IMR-90 (cell line): ENCODE data around the gene CSF1. TPM values are rescaled to one million over a fixed set of nuclear protein-coding genes. Genes with fewer than 3 reads are reported as not detected.
A peak's percentile ranks its signal among the peaks of the same experiment; 100 is the strongest.

Experiments
- ATAC-seq: fragments of 200-7000 bp; cut with Tn5 transposase; 2 replicates; pipeline ENCODE4 v1.9.1; 2020; ENCODE audit warnings: low read depth, mild to moderate bottlenecking, moderate library complexity
- BruUV-seq: library from RNA; stranded (reverse); fragments of 400-500 nt; replicated peaks from 2 replicates; lab custom pipeline; 2021; lab: Mats Ljungman, UMichigan
- CTCF ChIA-PET: fragments of 300-600 bp; formaldehyde crosslinking; extraction: SDS; loops from one replicate; lab custom pipeline; 2021; ENCODE audit warnings: antibody characterized with exemption; lab: Yijun Ruan, JAX
- POLR2A ChIA-PET: fragments of 300-600 bp; sonication (Branson Sonifier 250); formaldehyde crosslinking; loops from one replicate; lab custom pipeline; 2022; ENCODE audit warnings: antibody characterized with exemption; ENCODE audit not compliant: unreplicated experiment; lab: Charles Lee
- DNase-seq: peaks from one replicate; pipeline ENCODE4 v3.0.0; 2013
- H2AFZ ChIP-seq: replicated peaks from 2 replicates; pipeline ENCODE3; 2013; ENCODE audit warnings: low read length, mild to moderate bottlenecking; ENCODE audit not compliant: poor library complexity
- H2AK5ac ChIP-seq: 2 replicates; pipeline ENCODE4 v1.6.1; 2013; ENCODE audit warnings: low read depth, low read length, inconsistent platforms
- H2AK9ac ChIP-seq: replicated peaks from 2 replicates; pipeline ENCODE3; 2013; ENCODE audit warnings: mild to moderate bottlenecking, low read depth, low read length, moderate library complexity; ENCODE audit not compliant: poor library complexity
- H2BK120ac ChIP-seq: 2 replicates; pipeline ENCODE4 v1.6.1; 2013; ENCODE audit warnings: low read depth, low read length, inconsistent platforms
- H2BK15ac ChIP-seq: 3 replicates; pipeline ENCODE4 v1.6.1; 2013; ENCODE audit warnings: low read depth, low read length, inconsistent platforms
- H2BK20ac ChIP-seq: 2 replicates; pipeline ENCODE4 v1.6.1; 2013; ENCODE audit warnings: low read depth, mild to moderate bottlenecking, inconsistent platforms, low read length, moderate library complexity
- H2BK5ac ChIP-seq: 2 replicates; pipeline ENCODE4 v1.6.1; 2013; ENCODE audit warnings: mild to moderate bottlenecking, low read depth, low read length, inconsistent platforms; ENCODE audit not compliant: poor library complexity, severe bottlenecking
- H3K14ac ChIP-seq: replicated peaks from 2 replicates; pipeline ENCODE4 v1.6.1; 2013; ENCODE audit warnings: low read depth, low read length, inconsistent platforms
- H3K18ac ChIP-seq: 2 replicates; pipeline ENCODE4 v1.6.1; 2013; ENCODE audit warnings: low read depth, low read length, control low read depth
- H3K23ac ChIP-seq: 2 replicates; pipeline ENCODE4 v1.6.1; 2013; ENCODE audit warnings: low read depth, low read length, inconsistent platforms
- H3K27ac ChIP-seq: 2 replicates; pipeline ENCODE4 v1.5.1; 2013; ENCODE audit warnings: mild to moderate bottlenecking, control low read depth, low read length; ENCODE audit not compliant: insufficient read depth
- H3K27me3 ChIP-seq: 2 replicates; pipeline ENCODE4 v1.6.1; 2013; ENCODE audit warnings: low read length; ENCODE audit not compliant: control insufficient read depth, insufficient read depth
- H3K36me3 ChIP-seq: 2 replicates; pipeline ENCODE4 v1.6.1; 2013; ENCODE audit warnings: low read length, mixed read lengths; ENCODE audit not compliant: control insufficient read depth, insufficient read depth
- H3K4ac ChIP-seq: 2 replicates; pipeline ENCODE4 v1.6.1; 2013; ENCODE audit warnings: low read depth, low read length, inconsistent platforms
- H3K4me1 ChIP-seq: 2 replicates; pipeline ENCODE4 v1.6.1; 2013; ENCODE audit warnings: low read length, mixed read lengths; ENCODE audit not compliant: control insufficient read depth, insufficient read depth
- H3K4me2 ChIP-seq: 2 replicates; pipeline ENCODE4 v1.6.1; 2013; ENCODE audit warnings: low read depth, mild to moderate bottlenecking, control low read depth, low read length, moderate library complexity
- H3K4me3 ChIP-seq: 2 replicates; pipeline ENCODE4 v1.5.1; 2013; ENCODE audit warnings: low read depth, mild to moderate bottlenecking, control low read depth, low read length, moderate library complexity; ENCODE audit not compliant: insufficient read depth
- H3K56ac ChIP-seq: 2 replicates; pipeline ENCODE4 v1.6.1; 2013; ENCODE audit warnings: low read length, inconsistent platforms; ENCODE audit not compliant: insufficient read depth; ENCODE audit errors: extremely low read depth
- H3K79me1 ChIP-seq, 2 experiments: 2 replicates each; pipeline ENCODE4 v1.6.1; 2013; ENCODE audit warnings: low read length in 2 of 2, inconsistent platforms in 1 of 2, low read depth in 1 of 2
- H3K9ac ChIP-seq: 2 replicates; pipeline ENCODE4 v1.6.1; 2013; ENCODE audit warnings: low read depth, low read length, control low read depth
- H3K9me1 ChIP-seq: 2 replicates; pipeline ENCODE4 v1.6.1; 2013; ENCODE audit warnings: low read length, inconsistent platforms; ENCODE audit not compliant: insufficient read depth
- H3K9me3 ChIP-seq: 2 replicates; pipeline ENCODE4 v1.6.1; 2013; ENCODE audit warnings: low read length; ENCODE audit not compliant: control insufficient read depth, insufficient read depth
- H4K20me1 ChIP-seq: 2 replicates; pipeline ENCODE4 v1.6.1; 2013; ENCODE audit warnings: low read length, inconsistent platforms; ENCODE audit not compliant: insufficient read depth
- H4K5ac ChIP-seq: 2 replicates; pipeline ENCODE4 v1.6.1; 2013; ENCODE audit warnings: mild to moderate bottlenecking, low read depth, low read length, control low read depth
- H4K8ac ChIP-seq, 2 experiments: 2 replicates each; pipeline ENCODE4 v1.6.1; 2013; ENCODE audit warnings: low read depth in 2 of 2, low read length in 2 of 2, control low read depth in 1 of 2, inconsistent platforms in 1 of 2
- H4K91ac ChIP-seq: 2 replicates; pipeline ENCODE4 v1.6.1; 2013; ENCODE audit warnings: low read depth, low read length, inconsistent platforms; ENCODE audit not compliant: insufficient read depth
- BHLHE40 ChIP-seq: fragments of 150-350 bp; IDR thresholded peaks from 2 replicates; pipeline ENCODE4 v1.6.1; 2016; ENCODE audit warnings: mild to moderate bottlenecking, low read depth, low read length
- CEBPB ChIP-seq: IDR thresholded peaks from 2 replicates; pipeline ENCODE4 v1.6.1; 2012; ENCODE audit warnings: low read depth, low read length, improper control_type of control experiment
- CHD1 ChIP-seq: IDR thresholded peaks from 2 replicates; pipeline ENCODE4 v1.6.1; 2012; ENCODE audit warnings: low read depth, low read length, improper control_type of control experiment
- CTCF ChIP-seq: conservative IDR thresholded peaks from 2 replicates; pipeline ENCODE4 v1.5.1; 2012; ENCODE audit warnings: mild to moderate bottlenecking, low read depth, low read length, improper control_type of control experiment
- ELK1 ChIP-seq: fragments of 150-350 bp; IDR thresholded peaks from 2 replicates; pipeline ENCODE4 v1.6.1; 2016; ENCODE audit warnings: low read depth, mild to moderate bottlenecking, low read length, moderate library complexity, borderline replicate concordance
- FOS ChIP-seq: fragments of 150-350 bp; IDR thresholded peaks from 2 replicates; pipeline ENCODE4 v1.6.1; 2016; ENCODE audit warnings: low read depth, low read length
- MAFK ChIP-seq: IDR thresholded peaks from 2 replicates; pipeline ENCODE4 v1.6.1; 2012; ENCODE audit warnings: low read depth, low read length, improper control_type of control experiment
- MAZ ChIP-seq: IDR thresholded peaks from 2 replicates; pipeline ENCODE4 v1.6.1; 2012; ENCODE audit warnings: low read depth, mild to moderate bottlenecking, low read length, improper control_type of control experiment, moderate library complexity, borderline replicate concordance
- MXI1 ChIP-seq: IDR thresholded peaks from 2 replicates; pipeline ENCODE4 v1.6.1; 2012; ENCODE audit warnings: low read depth, mild to moderate bottlenecking, low read length, moderate library complexity, borderline replicate concordance
- NFE2L2 ChIP-seq: fragments of 150-350 bp; IDR thresholded peaks from 2 replicates; pipeline ENCODE4 v1.6.1; 2016; ENCODE audit warnings: low read depth, mild to moderate bottlenecking, low read length
- POLR2A ChIP-seq: IDR thresholded peaks from 2 replicates; pipeline ENCODE4 v1.6.1; 2012; ENCODE audit warnings: mild to moderate bottlenecking, low read depth, low read length
- RAD21 ChIP-seq: IDR thresholded peaks from 2 replicates; pipeline ENCODE4 v1.6.1; 2012; ENCODE audit warnings: low read length, improper control_type of control experiment
- RCOR1 ChIP-seq: IDR thresholded peaks from 2 replicates; pipeline ENCODE4 v1.6.1; 2012; ENCODE audit warnings: mild to moderate bottlenecking, low read length, improper control_type of control experiment; ENCODE audit not compliant: insufficient replicate concordance
- RFX5 ChIP-seq: IDR thresholded peaks from 2 replicates; pipeline ENCODE4 v1.8.0; 2012; ENCODE audit warnings: low read depth, mild to moderate bottlenecking, low read length, moderate library complexity
- SMC3 ChIP-seq: fragments of 150-350 bp; IDR thresholded peaks from 2 replicates; pipeline ENCODE4 v1.6.1; 2016; ENCODE audit warnings: low read depth, mild to moderate bottlenecking, antibody characterized with exemption, low read length, moderate library complexity
- USF2 ChIP-seq: fragments of 150-350 bp; IDR thresholded peaks from 2 replicates; pipeline ENCODE4 v1.6.1; 2017; ENCODE audit warnings: mild to moderate bottlenecking, antibody characterized with exemption, low read length, low read depth
- WGBS, 2 experiments: methylation state at CpG; one replicate each; pipeline versions ENCODE4 v1.1.5 to v1.1.7; 2013; ENCODE audit warnings: missing lambda C conversion rate in 2 of 2; ENCODE audit not compliant: insufficient read length in 1 of 2; ENCODE audit errors: extremely low coverage in 2 of 2; 5-methylcytosine and 5-hydroxymethylcytosine counted together
- dilution Hi-C: fragments of 300-500 bp; cut with HindIII; formaldehyde crosslinking; loops from one replicate; pipeline ENCODE4 v1.14.3; 2018; ENCODE audit warnings: low sequenced_read_pairs; ENCODE audit not compliant: unreplicated experiment
- in situ Hi-C: fragments of 300-500 bp; cut with MboI; formaldehyde crosslinking; loops from 3 replicates; pipeline ENCODE4 v1.14.3; 2019; ENCODE audit warnings: low sequenced_read_pairs, inconsistent platforms, mixed read lengths
- intact Hi-C: fragments of 100-400 bp; cut with micrococcal nuclease; formaldehyde crosslinking; loops from 2 replicates; pipeline ENCODE4 v1.10.0; 2022
- polyA plus RNA-seq, 3 experiments: library from polyadenylated mRNA; depleted of rRNA; stranded (reverse); fragments of >200 nt; gene quantifications; 2 replicates each; pipeline ENCODE4 v1.2.3, GENCODE V29; 2012; ENCODE audit warnings: low replicate concordance in 1 of 3
- total RNA-seq: library from RNA; depleted of rRNA; stranded (reverse); fragments of >200 nt; gene quantifications from 2 replicates; pipeline ENCODE4 v1.2.3, GENCODE V29; 2012

The CSF1 gene
- total and polyA plus RNA-seq, 2 of the 4 experiments (the other 2 are of a cell fraction) = 14.3 to 22.0 TPM

- no peak overlapping the region for H3K9ac ChIP-seq
- no peaks in the 10 kb centered on the region for H3K27me3 ChIP-seq
- 0 out of 3 replicates have a peak overlapping the region, but pooled peaks have one; percentile 25 for H2BK15ac ChIP-seq
- WGBS, 2 experiments = 100% methylated on average over 1 of the region's 4 CpGs; no CpG with 5 or more reads in 1 of the 2 experiments
- H3K4me2 ChIP-seq = no peak overlapping the region
- H3K4me3 ChIP-seq = no peak overlapping the region
- H2AK5ac ChIP-seq = 0 out of 2 replicates have a peak overlapping the region, but pooled peaks have one; percentile 43
- no TSS peak for BruUV-seq
- H4K5ac ChIP-seq = no peak overlapping the region
- peak overlapping the region; percentile 27 for H2AFZ ChIP-seq
- H3K4me1 ChIP-seq = peaks cover 12% of the 10 kb centered on the region
- H3K79me1 ChIP-seq = no peaks in the 10 kb centered on the region
- in situ Hi-C loops = no loop called here
- POLR2A ChIA-PET = no interaction called here
- H2BK20ac ChIP-seq = no peak overlapping the region
- no peak overlapping the region for H3K23ac ChIP-seq
- no peak for ATAC-seq
- H4K91ac ChIP-seq = peak overlapping the region; percentile 27; the same call in 1 of the 2 replicates
- no peak overlapping the region; the same call in 1 of the 2 replicates for H2BK120ac ChIP-seq
- peaks cover 14% of the 10 kb centered on the region for H3K9me1 ChIP-seq
- no peak overlapping the region for H3K18ac ChIP-seq
- H4K20me1 ChIP-seq = no peaks in the 10 kb centered on the region
- DNase-seq = no peak
- no peak overlapping the region for H3K14ac ChIP-seq
- H3K9me3 ChIP-seq = no peaks in the 10 kb centered on the region
- no peaks in the 10 kb centered on the region for H3K36me3 ChIP-seq
- no peak overlapping the region for H3K56ac ChIP-seq
- peak overlapping the region; percentile 0; the same call in 1 of the 2 replicates for H3K4ac ChIP-seq
- no peak overlapping the region for H4K8ac ChIP-seq
- dilution Hi-C loops = no loop called here
- no peak overlapping the region for H3K27ac ChIP-seq
- intact Hi-C loops = no loop called here
- no peak overlapping the region for H2AK9ac ChIP-seq
- CTCF ChIA-PET = no interaction called here
- no peak for TF ChIP-seq USF2
- no peak for TF ChIP-seq MXI1
- no peak for TF ChIP-seq ELK1
- TF ChIP-seq CTCF = no peak
- TF ChIP-seq RCOR1 = no peak
- no peak for TF ChIP-seq POLR2A
- TF ChIP-seq CHD1 = no peak
- no peak for TF ChIP-seq RFX5
- TF ChIP-seq MAFK = no peak
- TF ChIP-seq CEBPB = no peak
- no peak for TF ChIP-seq SMC3
- no peak for TF ChIP-seq FOS
- no peak for TF ChIP-seq NFE2L2
- TF ChIP-seq BHLHE40 = no peak
- no peak for TF ChIP-seq MAZ
- TF ChIP-seq RAD21 = no peak
- H2BK5ac ChIP-seq = no peak overlapping the region
Observed at GRCh38 chr1:109881906-109882287, 28.8 kb upstream of the CSF1 start.
